Right ventricle myocardium superior (tissue), 1 donor: Measurements from ENCODE around the gene KRT3. TPM values are rescaled to one million over a fixed set of nuclear protein-coding genes. Genes with fewer than 3 reads are reported as not detected.

Source experiments
- ATAC-seq: fragments of 200-7000 bp; cut with Tn5 transposase; one replicate; pipeline ENCODE4 v1.9.1; 2020; ENCODE audit warnings: mild to moderate bottlenecking; ENCODE audit not compliant: poor library complexity
- DNase-seq: peaks from one replicate; pipeline ENCODE4 v3.0.0-alpha.2; 2020
- intact Hi-C: fragments of 100-400 bp; cut with DNase I; formaldehyde crosslinking; loops from one replicate; pipeline ENCODE4 v1.11.2; 2022
- long read RNA-seq: library from polyadenylated mRNA; unstranded; transcript quantifications from one replicate; pipeline ENCODE4 v2.0.0, GENCODE V29; 2021
- total RNA-seq: library from RNA; stranded (reverse); fragmentation: NEBNext Ultra II Directional; extraction: Animal tissue kit (Norgen Biotek cat#: 25700); gene quantifications from one replicate; pipeline ENCODE4 v1.2.1, GENCODE V29; 2021
- donor health status: DM: no; HTN: yes; CAD: no; lungs with severe emphysema.

Gene KRT3
- total RNA-seq: not detected
- long read RNA-seq: 0 reads

GRCh38 chr12:52795694-52796428 is at the start of gene KRT3:
Gene KRT3 (minus strand): TSS chr12:52796117. CDS start chr12:52796042, 75 bp downstream.
- ATAC-seq: no peak
- intact Hi-C loops: no loop called here

DNA sequence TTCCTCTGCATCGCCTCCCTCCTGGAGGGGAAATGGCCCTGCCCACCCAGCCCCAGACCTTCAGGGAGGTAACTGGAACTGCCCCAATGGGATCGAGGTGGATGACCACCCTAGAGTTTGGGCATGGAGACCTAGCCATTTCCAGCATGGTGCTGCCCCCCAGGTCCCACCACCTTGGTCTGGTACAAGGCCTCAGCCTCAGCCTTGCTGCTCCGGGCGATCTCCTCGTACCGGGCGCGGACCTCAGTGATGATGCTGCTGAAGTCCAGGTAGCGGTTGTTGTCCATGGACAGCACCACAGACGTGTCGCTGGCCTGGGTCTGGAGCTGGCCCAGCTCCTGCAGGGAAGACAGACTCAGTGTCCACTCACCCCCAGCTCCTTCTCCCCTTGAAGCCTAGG is 48.5 kb upstream of the KRT3 start:
- DNase-seq: no peak
- intact Hi-C loops: no loop called here
- ATAC-seq: no peak

More at GRCh38 chr12:52795694-52796428, at the start of gene KRT3:
- no peak for DNase-seq

DNA sequence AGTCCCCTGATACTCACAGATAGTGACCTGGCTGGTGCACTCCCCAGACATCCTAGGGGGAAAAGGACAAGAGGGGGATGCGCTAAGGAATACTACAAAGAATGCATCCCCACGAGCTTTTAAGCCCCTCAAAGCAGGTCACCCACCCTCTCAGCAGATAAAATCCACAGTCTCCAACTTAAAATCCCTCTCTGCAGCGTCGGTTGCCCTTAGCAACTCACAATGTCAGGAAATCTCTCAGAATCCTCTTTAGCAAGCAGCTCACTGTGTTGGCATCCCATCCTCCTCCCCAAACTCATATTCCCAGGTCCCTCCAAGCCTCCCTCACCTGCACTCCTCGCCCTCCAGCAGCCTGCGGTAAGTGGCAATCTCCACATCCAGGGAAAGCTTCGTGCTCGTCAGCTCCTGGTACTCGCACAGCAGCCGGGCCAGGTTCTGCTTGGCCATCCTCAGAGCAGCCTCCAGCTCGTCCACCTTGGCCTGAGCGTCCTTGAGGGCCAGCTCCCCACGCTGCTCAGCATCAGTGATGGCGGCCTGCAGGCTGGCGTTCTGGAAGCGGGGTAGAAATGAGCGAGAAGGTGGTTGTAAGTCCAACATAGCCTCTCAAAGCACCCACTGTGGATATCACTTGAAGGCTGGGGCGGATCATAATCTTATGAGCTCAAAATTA is 43.7 kb upstream of the KRT3 start:
- DNase-seq: no peak
- no peak for ATAC-seq
- intact Hi-C loops: no loop called here

- DNase-seq (no peak), ATAC-seq (no peak)
- intact Hi-C loops: no loop called here
Observed at GRCh38 chr12:52838609-52839435, 42.9 kb upstream of the KRT3 start.

DNA sequence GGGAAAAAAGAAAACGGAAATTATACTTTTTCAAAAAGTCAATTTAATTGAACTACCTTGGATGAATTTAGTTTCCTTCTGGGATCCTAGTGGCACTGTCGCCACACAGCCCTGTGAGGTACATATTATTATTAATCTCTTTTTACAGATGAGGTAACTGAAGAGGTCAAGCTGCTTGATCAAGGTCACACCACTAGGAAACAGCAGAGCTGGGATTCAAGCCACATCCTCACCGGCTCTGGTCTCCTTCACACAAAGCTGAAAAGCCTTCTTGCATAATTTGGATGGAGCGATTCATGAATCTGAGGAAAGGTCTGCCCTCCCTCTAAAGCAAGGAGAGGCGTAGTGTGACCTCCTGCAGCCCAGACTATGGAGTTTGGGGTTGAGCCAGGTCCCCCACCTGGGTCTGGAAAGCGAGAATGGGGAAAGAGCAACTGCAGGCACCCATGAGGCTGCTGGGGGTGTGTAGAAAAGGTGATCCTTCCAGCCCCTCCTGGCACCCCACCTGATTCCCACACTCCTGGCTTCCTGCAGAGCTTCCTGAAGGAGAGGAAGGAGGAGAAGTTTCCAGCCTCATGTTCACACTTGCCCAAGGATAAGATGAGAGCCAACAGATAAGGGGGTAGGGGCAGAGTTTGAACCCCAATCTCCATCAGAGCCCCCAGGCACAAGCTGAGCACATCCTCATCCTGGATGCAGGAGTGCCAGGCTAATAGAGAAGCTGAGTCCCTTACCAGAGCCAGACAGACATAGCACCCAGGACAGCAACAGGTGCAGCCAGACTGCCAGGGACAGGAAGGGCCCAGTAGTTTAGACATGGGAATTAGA is 42.1 kb upstream of the KRT3 start:
- ATAC-seq (no peak), DNase-seq (no peak)
- intact Hi-C loops: no loop called here

DNA sequence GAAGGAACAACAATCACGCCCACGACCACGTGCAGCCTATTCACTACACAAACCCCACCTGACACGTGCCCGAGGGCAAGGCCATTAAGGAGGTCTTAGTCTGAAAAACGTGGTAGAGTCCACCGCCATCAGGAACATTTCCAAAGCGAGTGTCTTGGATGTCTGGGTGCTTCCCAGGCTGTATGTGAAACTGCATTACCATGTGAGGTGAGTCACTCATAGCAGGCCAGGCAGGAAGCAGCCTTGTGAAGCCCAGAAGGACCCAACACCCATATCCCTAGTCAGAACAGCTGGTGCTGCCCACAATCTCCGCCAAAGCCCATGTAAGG is 41.5 kb upstream of the KRT3 start:
- intact Hi-C loops: no loop called here
- DNase-seq (no peak), ATAC-seq (no peak)

DNA sequence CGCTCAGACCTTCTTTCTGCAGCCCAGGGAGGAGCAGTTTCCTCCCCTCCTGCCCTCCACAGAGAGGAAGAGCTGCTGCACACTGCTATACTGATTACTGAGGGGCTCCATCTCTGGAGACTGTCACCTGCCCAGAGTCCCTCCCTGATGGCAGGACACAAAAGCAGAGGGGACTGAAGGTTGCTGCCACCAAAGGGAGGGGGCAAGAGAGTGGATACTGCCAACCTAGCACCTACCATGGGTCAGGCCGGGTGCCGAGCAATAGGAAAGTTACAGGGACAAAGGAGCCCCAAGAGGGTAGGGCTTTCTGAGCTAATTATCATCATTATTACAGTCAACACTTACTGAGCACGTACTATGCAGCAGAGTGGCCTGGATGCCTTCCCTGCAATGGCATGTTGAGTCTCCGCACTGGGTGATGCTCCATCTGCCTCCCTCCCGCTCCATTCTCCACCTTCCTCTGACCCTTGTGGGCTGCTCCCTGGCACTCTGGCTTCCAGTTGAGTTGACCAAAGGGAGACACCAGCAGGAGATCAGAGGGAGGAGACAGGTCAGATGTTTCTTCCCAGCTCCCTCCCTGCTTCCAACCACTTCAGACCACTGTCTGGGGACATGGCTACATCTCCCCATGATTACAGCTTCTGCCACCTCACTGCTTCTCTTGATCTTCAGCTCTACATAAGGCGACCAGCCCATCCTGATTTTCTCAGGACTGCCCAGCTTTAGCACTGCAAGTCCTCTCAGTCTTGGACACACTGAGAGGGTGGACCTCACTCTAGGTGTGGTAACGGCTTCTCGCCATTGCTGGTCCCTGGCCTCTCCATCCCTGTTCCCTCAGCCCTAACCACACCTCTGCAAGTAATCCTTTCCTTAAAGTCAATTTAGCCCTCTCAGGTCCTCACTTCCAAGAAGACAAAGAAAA is 40.8 kb upstream of the KRT3 start:
- no peak for ATAC-seq
- DNase-seq: no peak
- intact Hi-C loops: no loop called here

- ATAC-seq (no peak), DNase-seq (no peak)
- intact Hi-C loops: no loop called here
Observed at GRCh38 chr12:52836042-52836466, 40.1 kb upstream of the KRT3 start.

- intact Hi-C loops: no loop called here
Observed at GRCh38 chr12:52835271-52836041, 39.5 kb upstream of the KRT3 start.

DNA sequence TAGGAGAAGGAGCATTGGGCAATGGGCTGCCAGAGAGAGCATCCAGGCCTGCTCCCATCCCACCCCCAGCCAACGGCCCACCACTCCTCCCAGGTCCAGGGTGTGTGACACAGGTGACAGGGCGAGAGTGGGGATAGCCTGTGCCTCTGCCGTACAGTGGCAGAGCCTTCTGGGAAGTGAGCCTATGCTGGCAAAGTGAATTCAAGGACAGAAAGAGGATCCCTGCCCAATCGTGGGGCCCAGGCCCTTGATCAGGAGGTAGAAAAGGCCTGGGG is 38.7 kb upstream of the KRT3 start:
- intact Hi-C loops: no loop called here
- DNase-seq (no peak), ATAC-seq (no peak)

More at GRCh38 chr12:52835271-52836041, 39.5 kb upstream of the KRT3 start:
- DNase-seq (no peak), ATAC-seq (no peak)

DNA sequence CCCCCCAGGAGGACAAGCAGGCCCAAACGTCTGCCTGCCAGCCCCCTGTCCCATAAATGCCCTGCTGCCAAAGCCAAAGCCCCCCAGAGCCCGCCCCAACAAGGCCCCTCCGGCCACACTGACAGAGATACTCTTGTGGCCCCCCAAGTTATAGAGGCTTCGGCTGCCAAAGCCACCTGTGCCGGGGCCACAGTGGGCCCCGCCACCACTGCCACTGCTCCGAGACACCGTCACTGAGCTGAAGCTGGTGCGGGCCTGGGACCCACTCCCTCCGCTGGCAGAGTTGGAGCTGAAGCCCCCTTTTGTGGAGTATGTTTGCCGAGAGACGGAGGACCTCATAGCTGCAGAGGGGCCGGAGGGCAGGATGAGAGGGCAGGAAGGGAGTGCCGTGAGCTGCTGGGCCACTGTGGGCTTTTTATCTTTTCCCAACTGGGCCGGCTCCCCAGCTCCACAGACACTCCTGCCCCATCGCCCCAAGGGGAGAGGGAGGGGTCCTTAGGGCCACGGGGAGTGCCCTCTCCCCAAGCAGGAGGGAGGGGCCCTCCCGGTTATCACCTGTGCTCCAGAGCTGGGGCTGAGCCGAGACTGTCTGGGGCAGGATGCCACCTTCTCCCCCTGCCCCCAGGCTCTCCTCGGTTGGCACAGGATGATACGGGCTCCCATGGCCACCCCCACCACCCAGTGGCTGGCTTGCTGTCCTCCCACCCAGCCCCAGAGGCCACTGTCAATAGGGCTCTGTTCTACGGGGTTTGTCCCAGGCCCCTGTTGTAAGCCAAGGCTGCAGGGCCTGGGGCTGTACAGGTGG is 38.2 kb upstream of the KRT3 start, which contains the start of gene KRT79:
TSS of gene KRT79 (minus strand) at position 390 of the 805 bp plus-strand sequence. CDS start at position 339, 51 bp downstream.
- DNase-seq: no peak
- no peak for ATAC-seq
- intact Hi-C loops: no loop called here

DNA sequence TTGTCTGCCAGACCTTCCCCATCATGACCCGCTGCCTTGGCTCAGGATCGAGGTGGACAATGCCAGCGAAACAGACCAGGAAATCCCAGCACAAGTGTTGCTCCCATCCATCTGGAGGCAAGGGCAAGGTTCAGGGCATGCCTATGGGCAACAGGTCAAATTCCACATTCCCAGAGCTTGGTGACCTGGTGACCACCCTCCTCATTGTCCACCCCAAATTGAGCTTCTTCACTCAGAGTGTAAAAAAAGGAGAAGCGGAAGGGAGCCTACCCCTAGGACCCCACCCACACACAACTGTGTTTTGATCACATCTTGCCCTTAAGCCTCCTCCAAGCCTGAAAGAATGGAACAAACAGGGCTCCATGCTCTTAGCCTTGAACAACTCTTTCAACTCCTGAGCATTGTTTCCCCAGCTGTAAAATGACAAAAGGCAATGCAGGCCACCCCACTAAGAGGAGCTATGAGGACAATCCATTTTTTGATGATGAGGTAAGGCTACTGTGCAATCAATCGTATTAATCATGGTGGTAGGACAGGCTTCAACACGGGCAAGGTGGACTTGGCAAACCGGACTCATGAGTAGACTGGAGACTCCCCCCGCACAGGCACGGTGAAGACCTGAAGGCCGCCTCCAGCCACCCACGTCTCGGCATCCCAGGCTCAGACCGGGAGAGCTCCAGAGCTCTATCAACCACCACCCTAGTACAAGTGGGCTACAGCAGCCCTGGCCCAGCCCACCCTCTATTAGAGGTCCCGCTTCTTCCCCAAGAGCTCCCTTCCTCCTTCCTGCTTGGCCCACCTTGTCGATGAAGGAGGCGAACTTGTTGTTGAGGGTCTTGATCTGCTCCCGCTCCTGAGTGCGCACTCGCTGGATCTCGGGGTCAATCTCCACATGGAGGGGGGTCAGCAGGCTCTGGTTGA is 37.3 kb upstream of the KRT3 start:
- ATAC-seq (no peak), DNase-seq (no peak)
- intact Hi-C loops: no loop called here

GRCh38 chr12:52832451-52832850 is 36.5 kb upstream of the KRT3 start:
- no peak for ATAC-seq
- intact Hi-C loops: no loop called here

DNA sequence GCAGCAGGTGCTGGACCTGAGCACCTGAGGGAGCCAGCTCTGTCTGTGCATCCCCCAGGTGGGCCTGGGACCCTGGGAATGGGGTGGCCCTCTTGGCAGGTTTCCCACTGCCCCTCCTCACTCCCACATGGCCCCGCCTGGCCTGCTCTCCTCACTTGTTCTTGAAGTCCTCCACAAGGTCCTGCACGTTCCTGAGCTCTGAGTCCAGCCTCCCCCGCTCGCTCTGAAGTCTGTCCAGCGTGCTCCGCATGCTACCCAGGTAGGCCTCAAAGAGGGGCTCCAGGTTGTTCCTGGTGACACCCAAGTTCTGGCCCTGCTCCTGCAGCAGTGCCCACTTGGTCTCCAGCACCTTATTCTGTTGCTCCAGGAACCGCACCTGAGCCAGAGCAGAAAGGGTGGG is 35.3 kb upstream of the KRT3 start:
- no peak for ATAC-seq
- DNase-seq: no peak
- intact Hi-C loops: no loop called here

More at GRCh38 chr12:52832451-52832850, 36.5 kb upstream of the KRT3 start:
- no peak for DNase-seq

GRCh38 chr12:52829986-52830770 is 34.3 kb upstream of the KRT3 start:
- DNase-seq (no peak), ATAC-seq (no peak)
- intact Hi-C loops: no loop called here
